Muscle layer of colon (tissue), 2 donors: Measurements from ENCODE around the gene ASPRV1.

Experiments used
- H3K27ac ChIP-seq: one replicate; pipeline ENCODE4 v1.7.0; 2013; ENCODE audit warnings: low read depth, mild to moderate bottlenecking, low read length, moderate library complexity
- H3K27me3 ChIP-seq, 2 donors: one replicate each; pipeline ENCODE4 v1.7.0; 2013; ENCODE audit warnings: low read length in 2 of 2, mild to moderate bottlenecking in 2 of 2; ENCODE audit not compliant: insufficient read depth in 2 of 2, control insufficient read depth in 1 of 2
- H3K36me3 ChIP-seq: one replicate; pipeline ENCODE4 v1.7.0; 2013; ENCODE audit warnings: mild to moderate bottlenecking, low read length; ENCODE audit not compliant: insufficient read depth
- H3K4me1 ChIP-seq: one replicate; pipeline ENCODE4 v1.7.0; 2013; ENCODE audit warnings: mild to moderate bottlenecking, low read length; ENCODE audit not compliant: insufficient read depth
- H3K4me3 ChIP-seq, 2 donors: one replicate each; pipeline ENCODE4 v1.7.0; 2013; ENCODE audit warnings: low read length in 2 of 2, low read depth in 1 of 2, mild to moderate bottlenecking in 1 of 2, moderate library complexity in 1 of 2
- H3K9ac ChIP-seq: one replicate; pipeline ENCODE4 v1.7.0; 2013; ENCODE audit warnings: low read length
- H3K9me3 ChIP-seq: one replicate; pipeline ENCODE4 v1.7.0; 2013; ENCODE audit warnings: mild to moderate bottlenecking, low read length
- donor health status: abdominal sarcoma.
- donor health status: Adenocarcinoma of cecum.

The ASPRV1 gene

DNA sequence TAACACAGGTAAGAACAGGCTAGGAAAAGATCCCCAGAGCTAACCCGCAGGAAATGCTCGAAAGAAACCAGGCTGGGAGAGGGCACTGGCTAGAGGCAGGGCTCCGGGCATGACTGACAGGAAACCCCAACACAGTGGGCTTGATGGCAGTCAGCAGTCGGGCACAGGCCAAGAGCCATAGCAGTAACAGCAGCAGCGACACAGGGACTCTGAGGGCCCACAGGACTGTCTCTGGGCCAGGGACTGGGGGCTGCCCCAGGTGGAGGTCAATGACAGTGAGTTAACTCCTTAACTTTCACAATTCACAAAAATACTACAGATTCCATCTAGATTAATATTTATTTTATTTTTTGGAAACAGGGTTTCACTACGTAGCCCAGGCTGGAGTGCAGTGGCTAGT, 37.3 kb upstream of the ASPRV1 start:
- Histone ChIP-seq H3K9me3 (no peaks in the 10 kb centered on the region), H3K4me3 (no peak overlapping the region), H3K4me1 (no peaks in the 10 kb centered on the region), H3K27me3 (no peaks in the 10 kb centered on the region), H3K27ac (no peak overlapping the region), H3K9ac (no peak overlapping the region), H3K36me3 (no peaks in the 10 kb centered on the region)

DNA sequence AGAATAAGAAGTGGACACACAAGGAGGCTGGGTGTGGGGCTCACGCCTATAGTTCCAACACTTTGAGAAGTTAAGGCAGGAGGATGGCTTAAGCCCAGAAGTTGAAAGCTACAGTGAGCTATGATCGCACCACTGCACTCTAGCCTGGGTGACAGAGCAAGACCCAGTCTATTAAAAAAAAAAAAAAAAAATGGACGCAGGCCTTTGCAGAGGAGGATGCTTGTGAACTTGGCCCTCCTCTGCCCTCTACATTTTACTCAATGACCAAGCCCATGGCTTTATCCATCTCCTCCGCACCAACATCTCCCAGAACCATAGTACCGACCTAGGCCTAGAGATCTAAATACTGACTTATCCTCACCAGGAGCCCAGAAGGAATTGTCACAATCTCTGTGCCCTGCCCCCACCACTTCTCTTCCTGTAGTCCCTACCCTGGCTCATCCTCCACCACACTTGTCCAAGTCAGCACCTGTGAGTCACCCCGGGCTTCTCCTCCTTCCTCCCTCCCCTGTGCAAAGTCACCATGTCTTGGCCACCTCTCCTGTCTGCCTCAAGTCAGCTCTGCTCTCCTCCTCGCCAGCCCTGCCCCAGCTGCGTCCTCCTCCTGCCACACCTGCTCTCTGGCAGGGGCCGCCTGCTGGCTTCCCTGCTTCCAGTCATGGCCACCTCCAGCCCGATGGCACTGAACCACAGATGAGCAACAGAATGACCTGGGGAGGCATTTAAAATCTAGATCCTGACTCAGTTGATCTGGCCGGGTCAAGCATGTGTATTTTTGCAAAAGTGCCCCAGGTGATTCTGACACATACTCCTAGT, 35.8 kb upstream of the ASPRV1 start:
- H3K4me1 ChIP-seq, result no peaks in the 10 kb centered on the region
- H3K27ac ChIP-seq, result no peak overlapping the region
- no peaks in the 10 kb centered on the region for H3K9me3 ChIP-seq
- no peak overlapping the region for H3K4me3 ChIP-seq
- H3K36me3 ChIP-seq, result no peaks in the 10 kb centered on the region
- H3K9ac ChIP-seq, result no peak overlapping the region
- H3K27me3 ChIP-seq, result no peaks in the 10 kb centered on the region

DNA sequence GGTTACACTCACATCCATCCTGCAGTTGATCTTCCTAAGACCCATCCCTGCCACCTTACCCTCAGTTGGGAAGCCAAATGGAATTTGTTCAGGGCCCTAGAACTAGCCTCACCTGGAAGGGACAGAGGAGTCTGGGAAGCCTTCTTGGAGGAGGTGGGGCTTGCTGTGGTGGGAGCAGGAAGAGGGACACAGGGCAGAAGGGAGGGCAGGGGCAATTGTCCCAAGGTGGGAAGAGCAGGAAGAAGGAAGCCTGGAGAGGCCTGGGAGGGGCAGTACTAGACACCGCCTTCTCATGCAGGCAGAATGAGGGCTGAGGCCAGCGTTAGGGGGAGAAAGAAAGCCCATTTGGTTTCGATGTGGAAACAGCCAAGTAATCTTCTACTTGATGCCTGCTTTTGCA, 34.1 kb upstream of the ASPRV1 start:
- Histone ChIP-seq H3K27ac (no peak overlapping the region), H3K36me3 (no peaks in the 10 kb centered on the region), H3K4me3 (no peak overlapping the region), H3K9me3 (no peaks in the 10 kb centered on the region), H3K9ac (no peak overlapping the region), H3K27me3 (no peaks in the 10 kb centered on the region), H3K4me1 (no peaks in the 10 kb centered on the region)

DNA sequence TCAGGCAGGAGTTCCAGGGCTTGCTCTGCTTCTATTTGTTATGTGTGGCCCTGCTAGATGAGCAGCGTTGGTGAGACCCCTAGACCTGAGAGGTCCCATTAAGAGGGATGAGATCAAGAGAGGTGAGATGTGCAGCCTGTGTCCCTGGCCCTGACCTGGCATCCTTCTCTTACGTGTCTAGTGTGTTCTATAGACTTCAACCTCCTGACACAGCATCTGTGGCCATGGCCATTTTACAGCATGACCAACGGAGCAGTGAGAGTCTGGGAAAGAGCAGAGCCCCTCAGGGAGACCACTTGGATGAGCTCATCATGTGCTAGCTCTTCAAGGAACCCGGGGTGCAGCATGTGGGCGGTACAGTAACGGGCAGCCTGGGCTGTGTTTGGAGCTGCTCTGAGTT, 32.7 kb upstream of the ASPRV1 start:
- H3K4me3 ChIP-seq, result no peak overlapping the region
- no peaks in the 10 kb centered on the region for H3K36me3 ChIP-seq
- H3K9me3 ChIP-seq, result no peaks in the 10 kb centered on the region
- no peak overlapping the region for H3K9ac ChIP-seq
- H3K4me1 ChIP-seq, result no peaks in the 10 kb centered on the region
- H3K27ac ChIP-seq, result no peak overlapping the region
- no peaks in the 10 kb centered on the region for H3K27me3 ChIP-seq

DNA sequence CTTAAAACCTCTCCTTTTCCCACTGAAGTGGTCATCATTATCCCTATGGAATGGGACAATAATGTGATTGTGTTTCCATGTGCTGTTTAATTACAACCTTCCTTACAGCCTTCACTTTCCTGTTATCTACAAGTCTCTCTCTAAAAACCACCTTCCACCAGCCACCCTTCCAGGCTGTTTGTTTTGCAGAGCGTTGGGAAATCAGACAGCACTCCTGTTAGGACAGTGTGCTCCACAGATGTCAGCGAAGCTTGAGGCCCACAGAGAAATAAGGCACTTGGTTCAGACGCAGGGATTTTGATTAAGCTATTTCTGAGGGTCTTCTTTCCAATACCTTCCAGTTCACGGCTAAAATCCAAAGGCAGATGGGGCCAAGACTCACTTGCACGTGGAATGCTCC, 32.3 kb upstream of the ASPRV1 start:
- H3K9ac ChIP-seq, result no peak overlapping the region
- no peaks in the 10 kb centered on the region for H3K36me3 ChIP-seq
- no peaks in the 10 kb centered on the region for H3K9me3 ChIP-seq
- no peaks in the 10 kb centered on the region for H3K27me3 ChIP-seq
- H3K4me3 ChIP-seq, result no peak overlapping the region
- H3K4me1 ChIP-seq, result no peaks in the 10 kb centered on the region
- no peak overlapping the region for H3K27ac ChIP-seq

DNA sequence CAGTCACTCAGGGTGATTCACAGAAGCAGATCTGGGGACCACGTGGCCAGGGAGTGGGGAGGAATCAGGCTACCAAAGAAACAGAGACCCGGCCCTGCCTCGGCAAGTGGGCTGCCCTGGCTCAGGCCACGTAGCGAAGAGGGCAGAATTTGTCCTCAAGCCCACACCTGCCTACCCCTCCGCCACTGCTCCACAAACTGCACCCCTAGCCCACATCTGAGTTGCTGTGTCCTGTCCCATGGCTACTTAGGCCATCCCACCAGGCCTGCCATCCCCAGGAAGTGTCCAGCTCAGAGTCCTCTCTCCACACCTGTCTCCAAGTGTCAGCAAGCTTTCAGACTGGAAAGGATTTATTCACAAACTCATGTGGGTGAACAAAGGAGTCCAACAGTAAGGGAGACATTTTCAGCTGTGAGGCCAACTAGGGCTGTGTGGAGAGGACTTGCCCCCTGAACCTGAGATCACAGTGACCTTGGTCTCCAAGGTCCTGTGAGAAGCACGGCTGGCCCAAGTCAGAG, 31.7 kb upstream of the ASPRV1 start:
- Histone ChIP-seq H3K4me3 (no peak overlapping the region), H3K27me3 (no peaks in the 10 kb centered on the region), H3K27ac (no peak overlapping the region), H3K36me3 (no peaks in the 10 kb centered on the region), H3K9me3 (no peaks in the 10 kb centered on the region), H3K4me1 (no peaks in the 10 kb centered on the region), H3K9ac (no peak overlapping the region)

DNA sequence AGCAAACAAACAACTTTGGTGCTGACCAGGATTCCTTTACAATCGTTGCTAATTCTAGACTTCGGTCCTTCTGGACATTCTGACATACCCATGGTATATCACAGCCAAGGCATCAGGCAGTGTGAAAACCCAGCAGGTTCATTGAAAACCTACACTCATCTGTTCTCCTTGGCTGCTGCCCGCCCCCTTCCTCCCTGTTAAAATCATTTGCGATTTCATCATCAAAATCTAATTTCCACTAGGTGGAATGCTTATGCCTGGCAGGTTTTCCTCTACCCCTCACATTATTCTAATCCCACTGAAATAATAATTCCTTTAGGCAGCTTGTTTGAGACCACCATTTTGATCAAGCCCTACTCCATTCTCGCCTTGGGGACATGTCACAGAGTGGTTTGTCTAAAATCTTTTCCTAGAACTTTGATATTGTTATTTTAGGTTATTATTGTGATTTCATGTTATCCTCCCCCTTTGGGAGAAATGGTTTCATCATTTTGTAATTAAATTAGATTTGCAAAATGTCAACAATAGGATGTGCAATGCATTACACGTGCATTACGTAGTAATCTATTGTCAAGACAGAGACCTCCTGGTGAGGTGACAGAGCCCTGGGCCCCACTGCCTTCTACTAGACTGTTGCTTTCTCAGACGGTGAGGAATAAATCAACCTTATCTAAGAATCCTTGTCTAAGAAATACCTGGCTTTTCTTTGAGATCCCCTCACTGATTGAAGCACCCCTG, 31.0 kb upstream of the ASPRV1 start:
- Histone ChIP-seq H3K27me3 (no peaks in the 10 kb centered on the region), H3K27ac (no peak overlapping the region), H3K4me1 (no peaks in the 10 kb centered on the region), H3K4me3 (no peak overlapping the region), H3K36me3 (no peaks in the 10 kb centered on the region), H3K9me3 (no peaks in the 10 kb centered on the region), H3K9ac (no peak overlapping the region)

DNA sequence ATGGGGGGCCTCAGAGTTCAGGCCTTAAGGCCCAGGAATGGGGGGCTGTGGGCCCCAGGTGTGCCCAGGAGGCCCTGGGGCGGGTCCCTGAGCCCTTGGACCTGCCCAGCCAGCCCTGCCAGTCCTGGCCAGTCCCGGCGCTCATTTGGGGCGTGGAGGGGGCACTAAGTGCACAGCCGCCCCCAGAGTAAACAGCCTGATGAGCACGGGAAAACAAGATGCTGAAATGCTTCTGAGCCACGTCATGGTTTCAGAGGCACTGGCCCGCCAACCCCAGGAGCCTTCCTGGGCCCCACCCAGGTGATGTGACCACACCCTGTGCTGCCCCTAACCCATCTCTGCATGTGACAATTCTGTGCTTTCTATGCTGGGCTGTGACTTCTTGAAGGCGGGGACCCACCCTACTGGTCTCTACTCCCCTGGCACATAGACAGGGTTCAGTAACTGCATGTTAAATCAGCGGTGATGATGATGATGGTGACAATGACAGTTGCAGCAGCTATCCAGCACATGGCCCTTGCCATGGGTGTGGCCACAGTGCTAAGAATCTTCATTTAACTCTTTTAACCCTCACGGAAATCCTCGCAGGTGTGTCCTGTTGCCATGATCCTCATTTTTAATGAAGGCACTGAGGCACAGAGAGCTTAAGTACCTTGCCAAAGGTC, 28.1 kb upstream of the ASPRV1 start:
- no peaks in the 10 kb centered on the region for H3K27me3 ChIP-seq
- H3K36me3 ChIP-seq, result no peaks in the 10 kb centered on the region
- no peak overlapping the region for H3K9ac ChIP-seq
- no peak overlapping the region for H3K4me3 ChIP-seq
- no peaks in the 10 kb centered on the region for H3K9me3 ChIP-seq
- no peaks in the 10 kb centered on the region for H3K4me1 ChIP-seq
- no peak overlapping the region for H3K27ac ChIP-seq

DNA sequence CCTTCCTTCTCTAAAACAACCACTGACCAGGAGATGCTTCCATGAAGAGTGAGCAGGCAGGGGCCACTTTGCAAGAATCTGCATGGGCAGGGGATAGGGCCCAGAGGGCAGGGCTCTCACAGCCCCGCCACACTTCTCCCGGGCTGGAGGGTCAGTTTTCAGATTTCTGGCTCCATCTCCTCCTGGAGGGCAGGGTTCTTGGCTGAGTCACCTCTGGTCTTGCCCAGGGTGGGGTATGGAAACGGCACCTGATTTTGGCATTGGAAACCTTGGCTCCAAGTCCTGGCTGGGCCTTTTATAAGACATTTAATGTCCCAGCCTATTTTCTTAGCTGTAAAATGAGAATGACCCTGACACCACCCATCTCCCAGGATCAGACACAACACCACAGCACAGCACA, 27.6 kb upstream of the ASPRV1 start:
- no peak overlapping the region for H3K4me3 ChIP-seq
- no peaks in the 10 kb centered on the region for H3K9me3 ChIP-seq
- H3K9ac ChIP-seq, result no peak overlapping the region
- no peak overlapping the region for H3K27ac ChIP-seq
- no peaks in the 10 kb centered on the region for H3K4me1 ChIP-seq
- H3K27me3 ChIP-seq, result no peaks in the 10 kb centered on the region
- H3K36me3 ChIP-seq, result no peaks in the 10 kb centered on the region

DNA sequence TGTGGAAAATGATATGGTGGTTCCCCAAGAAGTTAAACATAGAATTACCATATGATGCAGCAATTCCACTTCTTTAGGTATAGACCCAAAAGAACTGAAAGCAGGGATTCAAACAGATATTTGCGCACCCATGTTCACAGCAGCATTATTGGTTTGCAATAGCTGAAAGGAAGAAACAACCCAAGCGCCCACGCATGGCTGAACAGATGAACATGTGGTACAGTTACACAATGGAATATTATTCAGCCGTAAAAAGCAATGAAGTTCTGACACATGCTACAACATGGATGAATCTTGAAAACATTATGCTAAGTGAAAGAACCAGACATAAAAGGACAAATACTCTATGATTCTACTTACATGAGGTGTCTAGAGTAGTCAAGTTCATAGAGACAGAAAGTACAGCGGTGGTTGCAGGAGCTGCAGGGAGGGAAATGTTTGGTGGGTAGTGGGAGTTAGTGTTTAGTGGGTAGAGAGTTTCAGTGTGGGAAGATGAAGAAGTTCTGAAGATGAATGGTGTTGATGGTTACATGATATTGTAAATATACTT, 26.7 kb upstream of the ASPRV1 start:
- no peaks in the 10 kb centered on the region for H3K4me1 ChIP-seq
- H3K27ac ChIP-seq, result no peak overlapping the region
- H3K36me3 ChIP-seq, result no peaks in the 10 kb centered on the region
- no peak overlapping the region for H3K4me3 ChIP-seq
- H3K9ac ChIP-seq, result no peak overlapping the region
- H3K9me3 ChIP-seq, result no peaks in the 10 kb centered on the region
- H3K27me3 ChIP-seq, result no peaks in the 10 kb centered on the region

DNA sequence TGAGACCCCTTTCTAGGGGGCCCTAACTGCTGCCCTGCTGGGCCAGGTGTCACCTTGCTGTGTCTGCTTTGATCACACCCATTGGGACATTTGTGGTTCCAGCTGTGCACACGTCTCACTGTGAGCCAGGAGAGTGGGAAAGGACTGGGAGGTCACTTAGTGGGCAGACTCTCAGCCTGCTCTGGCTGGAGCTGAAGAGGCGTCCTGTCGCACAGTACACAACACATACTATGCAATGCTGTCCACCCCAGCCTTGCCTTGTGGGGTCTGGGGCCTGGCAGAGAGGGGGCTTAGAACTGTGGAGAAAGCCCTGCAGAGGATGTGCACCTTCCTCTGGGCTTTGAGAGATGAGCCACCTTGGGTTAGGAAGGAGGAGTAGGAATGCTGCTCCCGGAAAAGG, 25.3 kb upstream of the ASPRV1 start:
- no peaks in the 10 kb centered on the region for H3K9me3 ChIP-seq
- no peaks in the 10 kb centered on the region for H3K36me3 ChIP-seq
- H3K9ac ChIP-seq, result no peak overlapping the region
- no peak overlapping the region for H3K4me3 ChIP-seq
- no peaks in the 10 kb centered on the region for H3K27me3 ChIP-seq
- no peak overlapping the region for H3K27ac ChIP-seq
- no peaks in the 10 kb centered on the region for H3K4me1 ChIP-seq
